Heart left ventricle (tissue), 13 donors: ENCODE measurements around the gene GREM1.

ENCODE experiments used
- POLR2A ChIP-seq, 2 donors: fragments of 450-650 bp; IDR thresholded peaks; one replicate each; pipeline ENCODE4 v1.6.1; 2017; ENCODE audit warnings: antibody characterized with exemption in 2 of 2, mild to moderate bottlenecking in 2 of 2, moderate library complexity in 2 of 2
- TF ChIP-seq, protein P1 (sequence below), 12 donors: fragments of 200-600 bp; sonication (generic) in 4 of 12; IDR thresholded peaks; one replicate each; pipeline versions ENCODE4 v1.5.0 to v1.8.0; 2018 to 2022; ENCODE audit warnings: antibody characterized with exemption in 12 of 12, mild to moderate bottlenecking in 5 of 12
- donor health status: ischemic (EF 13 %, LVEDD 7.1; RV severe dilation, severe dysfunction).
- donor health status: DM: no; HTN: yes; CAD: no.
- donor health status: DM: no; HTN: no; CAD: no.
- donor health status: ischemic (EF 25% LVEDD 6.9; RV normal size, moderate dysfunction).
- donor health status: ischemic (EF 25% LVEDD 5.7; RV mildly dilated, moderate dysfunction).
- donor health status: ischemic (EF 35%, LVEDD 5.7; RV mildly dilated, moderate dysfunction).
- donor health status: nonischemic (EF 11% LVEDD 7.7; RV severe dilation, severe dysfunction).
- donor health status: DM: yes; HTN: yes; CAD: no.
- donor health status: PGD.
- donor health status: ischemic (EF 29% LVEDD 5.4; RV normal size, mild dysfunction).
- donor health status: nonischemic (EF 23%, LVEDD 6.1; RV moderate dilation, normal function).

DNA sequence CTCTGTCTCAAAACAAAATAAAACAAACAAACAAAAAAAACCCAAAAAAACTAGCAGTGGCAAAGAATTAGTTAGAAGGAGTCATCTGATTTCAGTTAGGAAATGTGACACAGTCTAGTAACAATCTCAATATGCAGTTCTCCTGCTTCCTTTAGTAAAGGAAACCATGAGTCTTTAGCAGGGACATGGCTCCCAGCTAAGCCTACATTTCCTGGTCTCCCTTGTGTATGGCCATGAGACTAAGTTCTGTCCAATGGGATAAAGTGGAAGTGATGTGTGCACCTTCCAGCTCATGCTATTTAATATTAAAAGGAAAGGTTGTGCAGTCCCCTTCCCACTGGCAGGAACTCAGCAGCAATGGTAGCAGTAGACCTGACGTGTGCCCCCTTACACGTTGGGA is 74.6 kb downstream of the GREM1 start:
- no peak for TF ChIP-seq POLR2A (IDR thresholded peaks at IDR 0.05)
- TF ChIP-seq, protein P1, sequence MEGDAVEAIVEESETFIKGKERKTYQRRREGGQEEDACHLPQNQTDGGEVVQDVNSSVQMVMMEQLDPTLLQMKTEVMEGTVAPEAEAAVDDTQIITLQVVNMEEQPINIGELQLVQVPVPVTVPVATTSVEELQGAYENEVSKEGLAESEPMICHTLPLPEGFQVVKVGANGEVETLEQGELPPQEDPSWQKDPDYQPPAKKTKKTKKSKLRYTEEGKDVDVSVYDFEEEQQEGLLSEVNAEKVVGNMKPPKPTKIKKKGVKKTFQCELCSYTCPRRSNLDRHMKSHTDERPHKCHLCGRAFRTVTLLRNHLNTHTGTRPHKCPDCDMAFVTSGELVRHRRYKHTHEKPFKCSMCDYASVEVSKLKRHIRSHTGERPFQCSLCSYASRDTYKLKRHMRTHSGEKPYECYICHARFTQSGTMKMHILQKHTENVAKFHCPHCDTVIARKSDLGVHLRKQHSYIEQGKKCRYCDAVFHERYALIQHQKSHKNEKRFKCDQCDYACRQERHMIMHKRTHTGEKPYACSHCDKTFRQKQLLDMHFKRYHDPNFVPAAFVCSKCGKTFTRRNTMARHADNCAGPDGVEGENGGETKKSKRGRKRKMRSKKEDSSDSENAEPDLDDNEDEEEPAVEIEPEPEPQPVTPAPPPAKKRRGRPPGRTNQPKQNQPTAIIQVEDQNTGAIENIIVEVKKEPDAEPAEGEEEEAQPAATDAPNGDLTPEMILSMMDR (IDR thresholded peaks at IDR 0.05): no peak
